DLD1 (cell line): ENCODE results near the gene RANBP1.

ENCODE experiments used
- in situ Hi-C: cut with HindIII; loops from 2 replicates; pipeline ENCODE4 v1.10.0; 2017; ENCODE audit warnings: low sequenced_read_pairs

The RANBP1 gene

DNA sequence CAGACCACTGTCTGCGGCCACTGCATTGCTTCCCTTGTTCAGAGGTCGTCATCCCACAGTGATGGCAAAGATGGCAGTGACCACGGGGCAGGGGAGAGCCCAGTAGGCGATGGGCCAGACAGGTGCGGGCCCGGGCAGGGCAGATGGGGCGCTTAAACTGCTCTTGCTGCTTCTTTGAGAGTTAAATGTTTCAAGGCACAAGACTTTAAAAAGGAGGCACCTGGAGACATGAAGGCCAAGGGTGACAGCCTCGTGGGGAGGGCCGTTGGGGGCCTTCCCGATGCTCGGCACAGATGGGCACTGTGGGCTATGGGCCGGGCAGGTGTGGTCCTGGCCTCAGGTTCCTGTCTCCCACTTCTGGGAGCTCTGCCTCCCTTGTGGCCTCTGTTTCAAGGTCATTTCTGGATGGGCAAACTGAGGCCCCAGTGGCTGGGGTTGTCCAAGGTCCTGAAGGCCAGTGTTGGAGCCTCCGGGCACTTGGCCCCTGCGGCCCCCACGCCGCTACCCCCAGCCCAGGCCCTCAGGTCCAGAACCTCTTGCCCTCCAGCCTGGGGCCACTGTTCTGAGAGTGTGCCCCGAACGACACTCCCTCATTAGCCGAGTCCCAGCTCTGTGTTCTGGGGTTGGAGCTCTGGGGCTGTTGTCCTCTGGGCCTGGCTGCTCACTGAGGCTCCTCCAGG, 51.9 kb downstream of the RANBP1 start:
- in situ Hi-C loops = no loop called here

DNA sequence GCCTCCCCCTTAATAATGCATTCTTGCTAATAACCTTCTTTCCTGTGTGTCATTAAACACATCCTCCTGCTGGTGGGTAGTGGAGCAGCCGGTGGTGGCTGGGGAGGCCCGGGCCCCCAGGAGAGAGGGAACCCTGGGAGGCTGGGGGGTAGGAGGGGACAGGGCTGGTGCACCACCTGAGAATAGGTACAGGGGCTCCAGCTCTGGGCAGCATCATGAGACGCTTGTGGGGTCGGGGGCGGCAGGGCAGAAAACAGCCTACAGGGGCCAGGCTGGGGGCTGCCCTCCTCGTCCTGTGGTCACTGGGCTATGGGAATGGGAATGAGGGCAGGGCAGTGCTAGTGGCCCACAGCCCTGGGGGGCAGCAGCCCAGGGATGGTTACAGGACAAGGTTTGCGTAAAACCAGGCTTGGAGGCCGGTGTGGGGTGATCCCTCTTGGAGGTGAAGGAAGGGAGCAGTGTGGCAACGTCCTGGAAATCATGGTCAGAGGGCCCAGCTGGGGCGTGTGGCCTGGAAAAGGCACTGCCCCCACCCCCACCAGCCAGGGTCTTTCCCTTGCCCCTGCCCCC, 53.4 kb downstream of the RANBP1 start:
- in situ Hi-C loops = no loop called here

GRCh38 chr22:20170170-20170569, 54.3 kb downstream of the RANBP1 start:
- in situ Hi-C loops = loop anchor here (5.0 kb wide), 1 partner anchor 92 kb away; no protein-coding TSS in a partner anchor

DNA sequence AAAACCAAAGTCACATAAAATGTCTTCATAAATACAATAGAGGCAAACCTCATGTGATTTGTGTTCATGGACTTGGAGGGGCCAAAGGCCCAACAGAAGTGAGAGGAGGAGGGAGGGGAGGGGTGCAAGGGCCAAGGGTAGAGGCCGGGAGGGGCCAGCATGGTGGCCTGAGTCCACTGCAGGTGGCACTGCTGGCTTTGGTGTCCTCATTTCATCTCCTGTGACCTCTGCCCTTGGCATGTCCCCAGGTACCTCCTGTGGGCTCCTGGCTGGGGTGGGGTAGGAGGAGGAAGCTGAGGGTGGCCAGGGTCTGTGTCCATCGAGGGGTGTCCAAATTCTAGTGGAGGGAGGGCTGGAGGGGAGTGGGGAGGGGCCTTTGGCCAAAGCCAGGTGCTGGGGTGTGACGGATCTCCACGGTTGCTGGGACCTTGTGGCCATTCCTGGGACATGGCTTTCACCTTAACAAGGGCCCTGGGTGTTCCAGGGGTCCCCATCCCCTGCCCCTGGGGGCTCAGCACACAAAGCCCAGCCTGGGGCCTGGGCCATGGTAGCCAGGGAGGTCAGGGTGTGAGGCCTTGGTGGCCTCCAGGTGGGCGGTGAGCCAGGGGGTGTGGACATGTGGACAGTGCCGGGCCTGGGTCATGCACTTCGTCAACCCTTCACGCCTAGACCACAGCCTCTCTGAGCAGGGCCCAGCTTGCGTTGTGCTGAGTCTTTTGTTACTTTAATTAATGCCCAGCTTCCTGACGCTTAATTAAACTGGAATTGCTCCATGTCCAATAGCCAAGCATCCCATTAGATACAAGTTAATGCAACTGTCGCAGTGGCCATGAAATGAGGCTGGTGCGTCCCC, 55.6 kb downstream of the RANBP1 start:
- in situ Hi-C loops = loop anchor here (5.0 kb wide), 1 partner anchor 91 kb away; no protein-coding TSS in a partner anchor

DNA sequence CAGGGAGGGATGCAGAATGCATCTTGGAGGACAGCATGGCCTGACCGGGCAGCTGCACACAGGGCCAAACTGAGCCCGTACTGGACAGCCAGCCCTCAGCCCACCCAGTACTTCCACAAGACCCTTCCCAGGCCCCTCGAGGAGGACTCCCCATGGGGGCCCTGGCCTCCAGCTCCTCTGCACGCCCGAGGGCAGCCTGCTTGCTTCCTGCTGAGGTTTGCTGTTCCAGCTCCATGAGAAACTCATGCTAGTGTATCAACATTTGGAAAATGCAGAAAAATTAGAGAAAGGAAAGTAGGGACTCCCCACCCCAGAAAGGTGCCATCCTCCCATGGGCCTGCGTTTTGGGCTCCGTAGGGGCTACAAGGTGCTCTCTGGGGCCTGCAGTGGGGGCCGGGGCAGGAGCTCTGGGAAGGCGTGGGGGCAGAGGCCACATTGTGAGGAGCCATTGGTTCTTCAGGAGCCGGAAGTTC, 56.3 kb downstream of the RANBP1 start:
- in situ Hi-C loops = loop anchor here (5.0 kb wide), 1 partner anchor 90 kb away; no protein-coding TSS in a partner anchor

- in situ Hi-C loops = loop anchor here (5.0 kb wide), 1 partner anchor 89 kb away; no protein-coding TSS in a partner anchor
Measured at GRCh38 chr22:20173246-20173645, 57.3 kb downstream of the RANBP1 start.

DNA sequence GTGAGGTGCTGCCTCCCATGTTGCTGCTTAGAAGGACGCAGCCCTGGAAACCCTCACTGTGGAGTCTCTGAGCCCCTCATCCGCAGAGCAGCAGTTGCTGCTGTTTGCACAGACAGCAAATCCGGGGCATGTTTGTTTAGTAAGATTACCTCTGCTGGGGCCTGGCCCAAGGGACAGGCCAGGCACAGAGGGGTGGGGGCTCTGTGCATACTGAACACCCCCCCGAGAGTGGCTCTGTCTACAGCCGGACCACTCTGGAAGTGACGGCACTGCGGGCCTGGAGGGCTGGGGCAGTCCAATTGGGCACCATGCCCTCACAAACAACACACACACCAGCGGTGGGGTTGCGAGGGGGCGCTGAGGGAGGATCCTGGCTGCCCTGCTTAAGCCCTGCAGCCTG, 57.9 kb downstream of the RANBP1 start:
- in situ Hi-C loops = loop anchor here (5.0 kb wide), 1 partner anchor 89 kb away; no protein-coding TSS in a partner anchor

GRCh38 chr22:20174785-20175596, 59.1 kb downstream of the RANBP1 start:
- in situ Hi-C loops = loop anchor here (5.0 kb wide), 1 partner anchor 87 kb away; no protein-coding TSS in a partner anchor

DNA sequence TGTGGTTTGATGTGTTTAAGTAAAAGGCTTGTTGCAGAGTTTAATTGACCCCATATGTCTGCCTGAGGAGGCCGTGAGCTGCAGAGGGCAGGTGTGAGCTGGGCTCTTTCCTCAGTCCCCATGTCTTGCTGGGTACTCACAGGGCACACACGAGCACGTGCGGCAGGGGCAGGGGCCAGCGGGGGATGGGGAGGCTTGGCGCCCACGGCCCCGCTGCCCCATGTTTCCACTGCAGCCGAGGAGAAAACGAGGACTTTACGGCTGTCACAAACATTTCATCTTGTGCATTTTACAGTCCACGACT, 59.6 kb downstream of the RANBP1 start:
- in situ Hi-C loops = no loop called here

GRCh38 chr22:20176421-20177085, 60.6 kb downstream of the RANBP1 start:
- in situ Hi-C loops = no loop called here
